Occipital lobe (tissue), 3 donors: ENCODE measurements around the gene CHIA. TPM values are rescaled to one million over a fixed set of nuclear protein-coding genes. Genes with fewer than 3 reads are reported as not detected.

Source experiments
- DNase-seq: peaks from one replicate; lab custom pipeline; 2025; lab: John Stamatoyannopoulos, UW
- small RNA-seq: library from RNA; depleted of rRNA; stranded (forward); fragments of <200 nt; gene quantifications from one replicate; pipeline ENCODE3, GENCODE V24; 2014
- total RNA-seq: library from RNA; depleted of rRNA; stranded (reverse); fragments of >200 nt; gene quantifications from one replicate; pipeline ENCODE4 v1.2.3, GENCODE V29; 2014

The CHIA gene
- total RNA-seq, 1 donor from 2014 or later, result not detected

DNA sequence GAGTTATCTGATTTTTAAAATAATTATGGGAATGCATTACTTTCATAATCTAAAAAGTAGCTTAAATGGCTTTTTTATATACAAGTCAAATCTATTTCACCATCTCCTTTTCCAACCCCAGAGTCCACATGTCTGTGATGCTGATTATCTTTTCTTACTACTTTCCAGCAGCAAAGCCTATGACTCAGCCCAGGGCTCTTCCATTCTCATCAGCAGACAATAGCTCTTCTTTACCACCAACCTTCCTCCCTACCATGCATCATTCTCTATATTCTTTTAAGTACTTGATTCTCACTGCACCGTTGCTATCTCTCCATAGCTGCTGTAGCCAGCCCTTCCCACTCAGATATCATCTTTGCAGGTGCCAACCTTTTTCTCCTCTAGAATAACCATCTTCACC is 75.6 kb downstream of the CHIA start:
- no peak for DNase-seq

GRCh38 chr1:111369177-111369576 is 78.5 kb downstream of the CHIA start:
- no peak for DNase-seq

DNA sequence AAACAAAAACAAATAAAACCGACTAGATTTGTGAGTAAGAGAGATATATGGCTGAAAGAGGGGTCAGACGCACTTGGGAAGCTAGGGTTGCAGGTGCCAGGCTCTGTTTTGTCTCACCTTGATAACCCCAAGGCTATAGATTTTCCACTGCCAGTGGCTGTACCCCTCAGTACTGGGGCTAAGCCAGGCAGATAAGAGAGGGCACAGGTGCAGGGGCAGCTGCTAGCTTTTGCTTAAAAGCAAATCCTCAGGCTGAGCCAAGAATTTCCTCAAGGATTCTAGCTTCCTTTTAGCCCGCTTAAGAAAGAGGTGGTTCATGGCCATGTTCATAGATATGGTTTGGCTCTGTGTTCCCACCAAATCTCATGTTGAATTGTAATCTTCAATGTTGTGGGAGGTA is 79.0 kb downstream of the CHIA start:
- no peak for DNase-seq

Small RNA genes lying within 50 kb of the gene (small RNA-seq; reads per million reads assigned to genes)
- not detected for gene AL356387.2

Other genes with a start within 250 kb of the CHIA start
- 59.6 TPM for gene DRAM2, start 150.8 kb upstream of the CHIA start, total RNA-seq
- 51.0 TPM for gene CEPT1, start 150.6 kb upstream of the CHIA start, total RNA-seq
- gene DENND2D, start 90.2 kb upstream of the CHIA start, total RNA-seq, result 0.94 TPM
- gene CHI3L2, start 63.1 kb upstream of the CHIA start, total RNA-seq, result 0.47 TPM
- 0.31 TPM for gene OVGP1, start 136.9 kb downstream of the CHIA start, total RNA-seq
- gene WDR77, start 158.4 kb downstream of the CHIA start, total RNA-seq, result 21.1 TPM
- gene ATP5PB, start 158.6 kb downstream of the CHIA start, total RNA-seq, result 170 TPM
- gene C1orf162, start 183.1 kb downstream of the CHIA start, total RNA-seq, result 0.31 TPM
- 3.6 TPM for gene ADORA3, start 212.8 kb downstream of the CHIA start, total RNA-seq
- gene TMIGD3, start 212.8 kb downstream of the CHIA start, total RNA-seq, result 2.0 TPM